Vagina (tissue), 2 donors: ENCODE measurements around the gene RECK.

ENCODE experiments used
- CTCF ChIP-seq, 3 experiments: fragments of 450-650 bp in 2 of 3; fragments of 200-600 bp in 1 of 3; sonication (generic) in 1 of 3; IDR thresholded peaks; one replicate each; pipeline ENCODE4 v1.5.1; 2017 to 2019; ENCODE audit warnings: antibody characterized with exemption in 3 of 3, mild to moderate bottlenecking in 2 of 3, moderate library complexity in 2 of 3
- POLR2A ChIP-seq, 2 donors: fragments of 450-650 bp; IDR thresholded peaks; one replicate each; pipeline ENCODE4 v1.6.1; 2017; ENCODE audit warnings: antibody characterized with exemption in 2 of 2, mild to moderate bottlenecking in 2 of 2, moderate library complexity in 2 of 2

GRCh38 chr9:36029202-36029601 is 7.5 kb upstream of the RECK start:
- no peak for TF ChIP-seq CTCF (IDR thresholded peaks at IDR 0.05)
- TF ChIP-seq POLR2A (IDR thresholded peaks at IDR 0.05) = no peak
